ENCODE results near the gene MTFMT.
"Not testable (repeated sequence)": the region's sequence is repeated elsewhere in the genome, so short reads cannot be mapped to it uniquely, and the experiment has no call there.

Gene MTFMT

GRCh38 chr15:65060641-65061397 is 31.4 kb upstream of the MTFMT start:
- DNase-seq (ENCODE audit: low read depth), result no peak

DNA sequence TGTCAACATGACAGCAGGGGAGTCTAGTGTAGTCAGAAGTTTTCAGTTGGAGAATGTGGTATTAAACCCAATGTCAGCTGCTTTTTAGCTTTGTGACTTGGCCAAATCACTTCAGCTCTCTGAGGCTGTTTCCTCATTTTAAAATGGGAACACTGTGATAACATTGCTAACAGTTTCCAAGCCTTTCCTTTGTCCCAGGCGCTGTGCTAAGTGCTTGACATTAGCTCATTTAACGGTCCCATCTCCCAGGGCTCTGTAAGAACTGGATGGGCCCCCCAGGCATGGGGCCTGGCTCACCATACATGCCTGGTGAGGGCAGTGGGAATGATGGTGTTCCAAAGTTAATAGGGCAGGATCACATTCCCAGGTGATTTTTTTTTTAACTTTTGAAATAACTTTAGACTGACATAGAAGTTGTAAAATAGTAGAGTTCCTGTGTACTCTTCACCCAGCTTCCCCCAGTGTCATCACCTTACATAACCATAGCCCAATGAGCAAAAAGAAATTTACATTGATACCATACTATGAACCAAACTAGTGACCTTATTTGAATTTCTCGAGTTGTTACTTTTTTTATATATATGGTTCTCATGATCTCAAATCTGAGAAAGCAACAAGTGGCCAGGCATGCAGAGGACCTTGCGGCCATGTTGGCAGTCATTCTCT is 30.6 kb upstream of the MTFMT start:
- DNase-seq (ENCODE audit: low read depth), result no peak

- DNase-seq (ENCODE audit: low read depth), result no peak
Observed at GRCh38 chr15:65059369-65059750, 29.9 kb upstream of the MTFMT start.

GRCh38 chr15:65058394-65059368 is 29.2 kb upstream of the MTFMT start:
- DNase-seq (ENCODE audit: low read depth), result no peak

DNA sequence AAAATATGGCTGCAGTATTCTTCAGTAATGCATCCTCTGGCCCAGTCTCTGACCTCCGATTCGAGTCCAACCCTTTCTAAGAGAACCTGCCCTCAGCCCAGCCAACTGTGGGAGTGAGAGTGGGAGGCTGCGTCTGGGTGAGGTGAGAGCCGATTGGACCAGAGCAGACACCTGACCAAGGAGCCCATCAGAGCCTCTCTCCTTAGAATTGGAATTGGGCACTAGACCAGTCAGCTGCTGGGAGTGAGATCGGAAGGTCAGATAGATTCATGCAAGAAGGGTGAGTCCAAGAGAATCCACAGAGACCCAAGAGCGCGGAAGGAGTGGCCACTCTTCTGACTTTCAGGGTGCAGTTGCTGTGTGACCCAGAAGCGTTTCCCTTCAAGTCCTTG is 28.1 kb upstream of the MTFMT start:
- no peak for DNase-seq (ENCODE audit: low read depth)

- DNase-seq (ENCODE audit: low read depth), result no peak
Observed at GRCh38 chr15:65056868-65057548, 27.6 kb upstream of the MTFMT start.

DNA sequence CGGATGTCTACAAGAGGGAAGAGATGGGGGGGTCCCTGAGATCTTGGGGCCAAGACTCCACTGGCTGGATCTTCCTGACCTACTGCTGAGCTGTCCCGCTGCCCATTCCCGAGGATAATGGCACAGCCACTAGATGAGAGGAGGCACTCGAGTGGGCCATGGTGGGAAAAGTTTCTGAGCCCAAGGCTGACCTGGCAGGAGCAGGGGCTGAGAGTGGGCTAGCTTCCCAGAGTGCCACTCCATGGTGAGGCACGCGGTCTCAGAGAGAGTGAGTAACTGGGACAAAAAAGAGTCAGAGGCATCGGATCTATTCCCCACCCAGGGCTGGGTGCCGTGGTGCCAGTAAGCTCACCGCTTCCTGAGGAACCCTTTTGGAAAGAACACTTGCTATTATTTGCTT is 26.7 kb upstream of the MTFMT start:
- no peak for DNase-seq (ENCODE audit: low read depth)

GRCh38 chr15:65055201-65055870 is 25.9 kb upstream of the MTFMT start:
- DNase-seq (ENCODE audit: low read depth), result no peak

DNA sequence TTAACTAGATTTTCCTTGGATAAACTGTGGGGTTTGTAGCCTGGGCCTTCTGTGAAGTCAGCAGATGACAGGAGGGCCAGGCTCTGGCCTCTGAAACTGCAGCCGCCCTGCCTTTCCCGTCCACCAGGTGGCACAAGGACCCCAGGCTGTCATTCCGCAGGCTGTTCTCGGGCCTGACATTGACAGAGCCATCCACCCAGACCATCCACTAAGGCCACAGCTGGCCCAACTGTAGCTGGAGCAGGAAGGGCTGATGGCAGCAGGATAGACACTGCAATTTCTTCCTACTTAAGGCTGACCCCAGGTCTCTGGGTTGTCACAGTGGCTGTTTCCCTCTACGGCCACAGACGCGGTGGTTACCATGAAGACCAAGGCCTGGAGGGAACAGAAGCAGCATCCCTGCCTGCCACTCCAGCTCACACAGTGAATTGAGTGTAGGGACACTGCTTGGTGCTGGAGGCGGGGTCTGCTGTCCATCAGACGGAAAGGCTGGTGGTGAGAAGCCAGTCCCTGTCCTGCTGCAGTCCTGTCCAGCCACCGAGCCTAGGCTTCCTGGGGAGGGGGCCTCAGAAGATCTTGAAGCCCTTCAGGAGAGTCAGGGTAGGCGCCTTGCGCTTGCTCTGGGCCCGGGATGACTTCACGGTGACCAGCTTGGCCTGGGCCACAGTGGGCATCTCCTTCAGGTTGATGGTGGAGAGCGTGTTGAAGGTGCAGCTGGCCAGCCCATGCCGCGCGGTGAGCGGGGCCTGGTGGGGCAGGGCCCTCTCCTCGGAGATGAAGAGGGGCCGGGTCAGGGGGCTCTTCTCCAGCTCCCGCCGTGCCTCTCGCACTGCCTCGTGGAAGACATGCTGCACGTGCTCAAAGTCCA is 25.1 kb upstream of the MTFMT start:
- no peak for DNase-seq (ENCODE audit: low read depth)

- DNase-seq (ENCODE audit: low read depth), result no peak
Observed at GRCh38 chr15:65052956-65053355, 23.5 kb upstream of the MTFMT start.

- DNase-seq (ENCODE audit: low read depth), result no peak
Observed at GRCh38 chr15:65051266-65051665, 21.8 kb upstream of the MTFMT start.

- no peak for DNase-seq (ENCODE audit: low read depth)
Observed at GRCh38 chr15:65050270-65050669, 20.8 kb upstream of the MTFMT start.

DNA sequence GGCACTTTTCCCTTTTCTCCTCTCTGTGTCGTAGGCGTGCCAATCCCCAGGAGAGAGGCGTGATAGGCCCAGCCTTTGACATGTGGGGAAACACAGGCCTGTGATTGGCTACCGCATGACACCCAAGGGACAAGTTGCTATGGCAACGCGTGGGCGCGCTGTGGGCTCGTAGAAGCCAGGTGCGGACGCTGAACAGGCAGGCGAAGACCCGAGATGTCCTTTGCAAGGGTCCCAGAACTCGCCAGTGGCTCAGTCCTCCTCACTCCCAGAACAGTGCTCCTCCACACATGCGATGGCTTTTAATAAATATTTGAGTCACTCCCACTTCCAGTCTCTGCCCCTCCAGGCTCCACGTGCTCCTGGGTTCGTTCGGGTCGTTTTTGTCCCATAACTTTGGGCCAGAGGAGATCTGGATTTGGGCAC is 20.0 kb upstream of the MTFMT start:
- peak; percentile 76 for DNase-seq (ENCODE audit: low read depth)

GRCh38 chr15:65048241-65048640 is 18.8 kb upstream of the MTFMT start:
- no peak for DNase-seq (ENCODE audit: low read depth)

GRCh38 chr15:65044724-65045481 is 15.5 kb upstream of the MTFMT start, which contains the start of gene SLC51B:
TSS of gene SLC51B (plus strand) at chr15:65045387. CDS start at chr15:65050005, 4,618 bp downstream.
- DNase-seq (ENCODE audit: low read depth), result no peak

DNA sequence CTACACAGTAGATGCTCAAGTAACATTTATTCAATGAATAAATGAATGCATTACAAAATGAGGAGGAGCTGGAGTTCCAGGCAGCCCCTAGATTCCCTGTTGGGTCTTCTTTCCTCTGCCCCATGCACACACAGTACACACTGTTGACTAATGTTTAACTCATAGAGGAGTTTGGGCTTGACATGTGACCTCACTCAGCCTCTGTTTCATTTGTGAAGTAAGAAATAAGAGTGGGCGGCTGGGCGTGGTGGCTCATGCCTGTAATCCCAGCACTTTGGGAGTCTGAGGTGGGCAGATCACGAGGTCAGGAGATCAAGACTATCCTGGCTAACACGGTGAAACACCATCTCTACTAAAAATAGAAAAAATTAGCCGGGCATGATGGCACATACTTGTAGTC is 14.8 kb upstream of the MTFMT start:
- not testable (repeated sequence) for DNase-seq (ENCODE audit: low read depth)

- no peak for DNase-seq (ENCODE audit: low read depth)
Observed at GRCh38 chr15:65042776-65043327, 13.4 kb upstream of the MTFMT start.

DNA sequence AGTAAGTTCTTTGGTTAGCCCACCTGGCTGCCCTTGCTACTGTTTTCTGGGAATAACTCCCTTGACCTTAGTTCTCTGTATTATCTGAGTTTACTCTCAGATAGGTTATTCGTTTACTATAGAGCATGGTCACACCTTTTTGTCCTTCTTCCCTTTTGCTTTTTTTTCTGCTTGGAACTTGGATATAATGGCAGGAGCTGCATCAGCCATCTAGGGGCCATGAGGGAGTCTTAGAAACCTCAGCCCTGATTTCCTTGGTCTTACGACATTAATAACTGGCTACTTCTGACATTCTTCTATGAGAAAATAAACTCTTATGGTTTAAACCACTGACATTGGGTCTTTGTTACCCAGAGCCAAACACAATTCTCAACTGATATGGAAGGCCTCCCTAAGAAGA is 12.3 kb upstream of the MTFMT start:
- no peak for DNase-seq (ENCODE audit: low read depth)

DNA sequence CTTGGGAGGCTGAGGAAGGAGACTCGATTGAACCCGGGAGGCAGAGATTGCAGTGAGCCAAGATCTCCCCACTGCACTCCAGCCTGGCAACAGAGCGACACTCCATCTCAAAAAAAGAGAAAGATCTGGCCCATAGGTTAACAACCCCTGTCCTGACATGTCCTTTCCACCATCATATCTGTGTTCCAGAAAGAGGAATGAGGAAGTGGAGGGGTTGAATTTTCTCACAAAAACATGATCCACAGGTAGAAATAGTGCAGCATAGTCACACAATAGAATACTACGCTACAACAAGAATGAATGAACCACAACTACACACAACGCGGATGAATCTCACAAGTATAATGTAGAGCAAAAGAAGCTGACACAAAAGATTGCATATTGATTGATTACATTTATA is 11.0 kb upstream of the MTFMT start:
- DNase-seq (ENCODE audit: low read depth), result no peak
